Measurements from ENCODE around the gene AAK1. TPM values are rescaled to one million over a fixed set of nuclear protein-coding genes. Genes with fewer than 3 reads are reported as not detected.
"Not testable (repeated sequence)": the region's sequence is repeated elsewhere in the genome, so short reads cannot be mapped to it uniquely, and the experiment has no call there.

Gene AAK1
- total RNA-seq, 2 donors from 2014 or later = 55.2 to 77.9 TPM

GRCh38 chr2:69624611-69625010 lies 18.9 kb downstream of the AAK1 start:
- no peak for TF ChIP-seq CTCF (IDR thresholded peaks at IDR 0.05)
- H3K4me3 ChIP-seq = no peak overlapping the region
- ATAC-seq (ENCODE audit: insufficient number of reproducible peaks, low FRiP score, low read depth) (no peak), DNase-seq (ENCODE audit: low spot score) (no peak)
- H3K27me3 ChIP-seq (replicated peaks; ENCODE audit: insufficient read depth) = no peaks in the 10 kb centered on the region
- H3K27ac ChIP-seq = no peak overlapping the region
- no peaks in the 10 kb centered on the region for H3K36me3 ChIP-seq
- peaks cover 21 to 48% of the 10 kb centered on the region in 2 donors for H3K4me1 ChIP-seq (ENCODE audit: control insufficient read depth in 1 of 2, low read depth in 2 of 2)
- no peaks in the 10 kb centered on the region for H3K9me3 ChIP-seq

GRCh38 chr2:69624131-69624530 lies 19.4 kb downstream of the AAK1 start:
- H3K4me3 ChIP-seq = no peak overlapping the region
- ATAC-seq (ENCODE audit: insufficient number of reproducible peaks, low FRiP score, low read depth) (no peak), DNase-seq (ENCODE audit: low spot score) (no peak)
- no peaks in the 10 kb centered on the region for H3K27me3 ChIP-seq (replicated peaks; ENCODE audit: insufficient read depth)
- no peak overlapping the region for H3K27ac ChIP-seq
- peaks cover 19 to 52% of the 10 kb centered on the region in 2 donors for H3K4me1 ChIP-seq (ENCODE audit: control insufficient read depth in 1 of 2, low read depth in 2 of 2)
- no peak for TF ChIP-seq CTCF (IDR thresholded peaks at IDR 0.05)
- no peaks in the 10 kb centered on the region for H3K36me3 ChIP-seq
- no peaks in the 10 kb centered on the region for H3K9me3 ChIP-seq

- no peak for TF ChIP-seq CTCF (IDR thresholded peaks at IDR 0.05)
These were observed 20.3 kb downstream of the AAK1 start for GRCh38 chr2:69623236-69623635.

GRCh38 chr2:69622805-69623204 lies 20.7 kb downstream of the AAK1 start:
- not testable (repeated sequence) for H3K27me3 ChIP-seq (replicated peaks; ENCODE audit: insufficient read depth); ATAC-seq (ENCODE audit: insufficient number of reproducible peaks, low FRiP score, low read depth); H3K27ac ChIP-seq; H3K4me3 ChIP-seq; DNase-seq (ENCODE audit: low spot score); H3K9me3 ChIP-seq; H3K36me3 ChIP-seq
- peaks cover 16 to 48% of the 10 kb centered on the region in 2 donors for H3K4me1 ChIP-seq (ENCODE audit: control insufficient read depth in 1 of 2, low read depth in 2 of 2)

More at GRCh38 chr2:69623236-69623635, 20.3 kb downstream of the AAK1 start:
- peaks cover 16 to 52% of the 10 kb centered on the region in 2 donors for H3K4me1 ChIP-seq (ENCODE audit: control insufficient read depth in 1 of 2, low read depth in 2 of 2)
- H3K27me3 ChIP-seq (replicated peaks; ENCODE audit: insufficient read depth) = no peaks in the 10 kb centered on the region
- ATAC-seq (ENCODE audit: insufficient number of reproducible peaks, low FRiP score, low read depth) = no peak
- no peak overlapping the region for H3K27ac ChIP-seq
- no peaks in the 10 kb centered on the region for H3K36me3 ChIP-seq
- no peak overlapping the region for H3K4me3 ChIP-seq
- DNase-seq (ENCODE audit: low spot score) = no peak
- H3K9me3 ChIP-seq = no peaks in the 10 kb centered on the region

- H3K27ac ChIP-seq; H3K4me3 ChIP-seq; ATAC-seq (ENCODE audit: insufficient number of reproducible peaks, low FRiP score, low read depth); H3K27me3 ChIP-seq (replicated peaks; ENCODE audit: insufficient read depth); H3K9me3 ChIP-seq; DNase-seq (ENCODE audit: low spot score); H3K36me3 ChIP-seq: not testable (repeated sequence)
- peaks cover 16 to 48% of the 10 kb centered on the region in 2 donors for H3K4me1 ChIP-seq (ENCODE audit: control insufficient read depth in 1 of 2, low read depth in 2 of 2)
These were observed 21.5 kb downstream of the AAK1 start for GRCh38 chr2:69622017-69622540.

- Histone ChIP-seq H3K4me3 (no peak overlapping the region), H3K27ac (no peak overlapping the region), H3K4me1 (ENCODE audit: control insufficient read depth in 1 of 2, low read depth in 2 of 2) (peaks cover 16 to 54% of the 10 kb centered on the region in 2 donors), H3K9me3 (no peaks in the 10 kb centered on the region), H3K36me3 (no peaks in the 10 kb centered on the region), H3K27me3 (replicated peaks; ENCODE audit: insufficient read depth) (no peaks in the 10 kb centered on the region)
- DNase-seq (ENCODE audit: low spot score) = no peak
- no peak for TF ChIP-seq CTCF (IDR thresholded peaks at IDR 0.05)
- no peak for ATAC-seq (ENCODE audit: insufficient number of reproducible peaks, low FRiP score, low read depth)
These were observed 22.1 kb downstream of the AAK1 start for GRCh38 chr2:69621440-69621839.

Measured in thoracic aorta (tissue), 2 donors.